GM18873 (cell line): ENCODE data around the gene PPP1CA.

Experiments used
- ATAC-seq: cut with Tn5 transposase; IDR thresholded peaks from one replicate; pipeline ENCODE4 v1.9.1; 2021; ENCODE audit warnings: mild to moderate bottlenecking, moderate library complexity, moderate number of reproducible peaks; ENCODE audit not compliant: unreplicated experiment, low FRiP score

The PPP1CA gene

DNA sequence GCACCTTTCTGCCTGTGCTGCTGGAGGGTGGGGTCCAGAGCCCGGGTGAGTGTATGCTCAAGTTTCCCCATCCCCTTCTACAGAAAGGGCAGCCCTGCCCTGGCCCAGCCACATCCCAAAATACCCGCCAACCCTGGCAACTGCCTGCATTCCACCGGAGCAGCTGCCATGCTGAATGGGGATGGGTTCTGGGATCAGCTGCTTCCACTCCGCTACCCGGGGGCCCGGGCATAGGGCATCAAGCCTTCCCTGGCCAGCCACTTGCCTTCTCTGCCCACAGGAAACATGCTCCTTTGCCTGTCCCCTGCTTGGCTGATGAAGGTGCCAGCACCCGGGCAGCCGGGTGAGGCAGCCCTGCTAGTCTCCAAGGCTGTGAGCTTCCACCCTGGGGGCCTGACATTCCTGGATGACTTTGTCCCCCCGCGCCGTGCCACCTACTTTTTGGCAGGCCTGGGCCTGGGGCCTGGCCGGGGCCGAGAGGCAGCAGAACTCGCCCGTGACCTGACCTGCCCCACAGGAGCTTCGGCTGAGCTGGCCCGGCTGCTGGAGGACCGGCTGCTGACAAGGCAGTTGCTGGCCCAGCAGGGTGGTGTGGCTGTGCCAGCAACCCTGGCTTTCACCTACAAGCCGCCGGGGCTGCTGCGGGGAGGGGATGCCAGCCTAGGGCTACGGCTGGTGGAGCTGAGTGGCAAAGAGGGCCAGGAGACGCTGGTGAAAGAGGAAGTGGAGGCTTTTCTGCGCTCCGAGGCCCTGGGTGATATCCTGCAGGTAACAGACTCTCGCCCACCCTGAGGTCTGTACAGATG is 17.0 kb upstream of the PPP1CA start:
- ATAC-seq: no peak

DNA sequence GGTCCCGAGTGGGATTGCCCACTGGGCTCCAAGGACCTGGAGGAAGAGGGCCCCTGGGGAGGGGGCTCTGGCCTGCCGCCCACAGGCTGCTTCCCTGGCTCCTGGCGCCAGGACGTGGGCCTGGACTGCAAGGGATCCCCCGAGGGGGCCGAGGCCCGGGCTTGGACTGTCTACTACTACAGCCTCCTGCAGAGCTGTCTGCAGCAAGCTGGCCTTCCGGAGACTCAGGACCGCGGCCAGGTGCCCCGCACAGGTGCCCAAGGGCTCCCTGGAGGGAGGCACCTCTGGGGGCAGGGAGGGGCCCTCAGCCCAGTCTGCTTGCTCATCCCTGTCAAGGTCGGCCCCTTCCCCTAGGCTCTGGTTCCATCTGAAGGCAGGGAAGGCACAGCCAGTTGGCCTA is 15.8 kb upstream of the PPP1CA start:
- no peak for ATAC-seq

DNA sequence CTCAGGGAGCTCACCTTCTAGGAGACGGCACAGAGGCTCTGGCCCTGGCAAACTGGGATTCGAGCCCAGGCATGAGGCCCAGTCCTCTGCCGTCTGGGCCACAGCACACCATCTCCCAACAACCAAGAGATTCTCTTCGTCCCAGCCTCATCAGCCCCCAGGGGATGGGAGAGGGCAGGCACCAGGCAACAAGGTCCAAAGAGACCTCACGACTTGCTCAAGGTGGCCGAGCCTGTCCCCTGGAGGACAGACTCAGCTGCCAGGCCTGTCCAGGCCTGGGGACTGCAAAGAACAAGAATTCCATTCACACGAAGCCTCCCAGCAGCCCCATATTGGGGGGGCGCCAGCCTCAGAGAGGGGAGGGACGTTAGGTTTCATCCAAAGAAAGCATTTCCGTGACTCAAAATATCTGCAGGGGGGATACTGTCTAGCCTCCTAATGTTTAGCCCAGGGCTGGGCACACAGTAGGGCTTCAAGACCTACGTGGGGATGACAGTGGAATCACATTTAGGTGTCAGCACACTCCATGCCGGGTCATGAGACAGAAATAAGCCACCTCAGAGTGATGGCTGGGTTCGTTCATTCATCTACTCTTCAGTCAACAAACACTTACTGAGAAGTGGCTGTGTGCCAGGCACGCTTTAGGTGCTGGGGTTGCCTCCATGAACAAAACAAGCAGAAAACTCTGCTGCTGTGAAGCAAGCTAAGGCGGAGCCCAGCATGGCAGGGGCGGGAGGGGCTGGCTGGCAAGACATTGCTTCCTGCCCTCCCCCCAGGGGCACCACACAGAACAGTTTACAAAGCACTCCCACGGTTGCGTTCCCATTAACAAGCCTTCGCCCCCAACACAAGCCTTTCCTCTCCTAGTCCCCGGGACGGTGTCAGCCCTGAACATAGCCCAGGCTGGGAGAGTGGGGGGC is 15.0 kb upstream of the PPP1CA start:
- no peak for ATAC-seq

DNA sequence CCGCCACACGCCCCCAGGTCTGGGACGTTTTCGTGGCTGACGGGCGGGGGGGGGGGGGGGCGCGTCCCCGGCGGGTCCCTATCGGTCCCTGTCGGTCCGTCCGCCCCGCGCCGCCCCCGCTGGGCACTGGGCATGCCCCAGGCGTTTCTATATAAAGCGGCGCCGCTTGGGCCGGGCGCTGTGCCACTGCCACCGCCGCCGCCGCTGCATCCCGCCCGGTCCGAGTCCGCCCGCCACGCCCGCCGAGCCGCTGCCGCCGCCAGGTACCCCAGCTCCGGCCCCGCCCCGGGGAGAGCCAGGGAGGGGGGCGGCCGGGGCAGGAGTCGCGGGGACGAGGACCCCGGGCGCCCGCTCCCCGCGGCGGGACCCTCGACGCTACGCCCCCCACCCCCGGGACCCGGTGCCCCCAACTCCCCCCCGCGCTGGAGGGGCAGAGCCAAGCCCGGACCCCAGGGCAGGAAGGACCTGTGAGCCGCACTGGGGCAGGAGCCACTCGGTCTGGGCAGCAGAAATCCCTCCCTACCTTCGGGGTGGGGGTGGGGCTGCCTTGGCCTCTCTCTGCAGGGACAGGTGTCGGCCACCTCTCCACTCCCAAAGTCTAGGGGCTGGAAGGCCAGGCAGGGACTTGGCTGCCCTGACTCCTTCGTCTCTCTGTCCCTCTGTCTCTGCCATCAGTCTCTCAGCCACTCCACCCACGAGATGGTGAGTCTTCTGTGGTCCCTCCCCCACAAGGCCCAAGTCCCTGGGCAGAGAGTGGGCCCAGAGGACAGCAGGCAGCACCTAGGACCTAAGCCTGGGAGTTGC is 14.0 kb upstream of the PPP1CA start, which contains the start of gene CARNS1:
CARNS1 (plus strand) TSS at position 178 of the 804 bp plus-strand sequence; CDS start at position 700, 522 bp downstream.
- no peak for ATAC-seq

DNA sequence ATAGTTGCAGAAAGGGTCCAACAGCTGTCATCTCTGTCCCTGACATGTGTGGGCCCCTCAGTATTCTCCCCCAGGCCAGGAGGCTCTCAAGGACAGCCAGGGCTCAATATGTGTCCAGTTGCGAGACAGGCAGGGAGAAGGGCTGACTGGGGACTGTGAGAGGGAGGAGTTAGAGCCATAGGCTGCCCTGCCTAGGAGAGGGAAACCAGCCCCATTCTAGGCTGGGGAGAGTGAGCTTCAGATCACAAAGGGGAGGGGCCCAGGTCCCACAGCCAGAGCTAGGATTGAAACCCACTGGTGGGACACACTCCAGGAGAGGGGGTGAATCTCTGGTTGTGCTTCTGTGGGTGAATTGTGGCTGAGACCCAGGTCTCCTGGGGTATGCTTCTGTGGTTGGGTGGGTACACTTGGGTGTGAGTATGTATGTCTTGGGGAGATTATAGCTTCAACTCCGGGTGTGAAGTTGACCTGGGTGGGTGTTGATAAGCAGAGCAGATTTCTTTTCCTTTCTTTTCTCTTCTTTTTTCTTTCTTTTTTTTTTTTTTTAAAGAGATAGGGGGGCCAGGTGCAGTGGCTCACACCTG is 11.7 kb upstream of the PPP1CA start:
- ATAC-seq: no peak

DNA sequence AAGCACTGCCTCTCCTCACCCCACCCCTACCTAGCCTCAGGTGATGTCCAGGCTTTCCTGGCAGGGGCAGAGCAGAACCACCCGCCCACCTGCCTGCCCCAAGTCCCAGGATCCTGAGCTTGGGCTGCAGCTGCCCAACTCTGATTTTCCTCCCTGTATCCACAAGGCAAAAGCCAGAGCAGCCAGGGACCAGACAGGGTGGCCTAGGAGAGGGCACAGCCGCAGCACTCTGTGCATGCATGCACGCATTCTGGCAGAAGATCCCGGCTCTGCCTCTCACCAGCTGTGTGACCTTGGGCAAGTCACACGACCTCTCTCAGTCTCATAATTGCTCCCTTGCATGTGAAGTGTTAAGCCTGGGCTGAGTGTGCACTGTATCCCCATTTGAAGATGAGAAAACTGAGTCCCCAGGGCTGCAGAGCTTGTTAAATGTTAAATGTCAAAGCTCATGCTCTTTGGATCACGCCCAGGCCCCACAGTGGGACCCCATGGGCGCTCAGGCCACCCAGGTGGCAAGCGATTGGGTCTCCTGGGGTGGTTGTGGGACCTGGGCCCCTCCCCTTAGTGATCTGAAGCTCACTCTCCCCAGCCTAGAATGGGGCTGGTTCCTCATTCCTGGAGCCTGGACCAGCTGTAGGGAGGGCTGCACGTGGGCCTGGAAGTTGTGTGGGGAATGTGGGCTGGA is 11.0 kb upstream of the PPP1CA start:
- ATAC-seq: no peak

DNA sequence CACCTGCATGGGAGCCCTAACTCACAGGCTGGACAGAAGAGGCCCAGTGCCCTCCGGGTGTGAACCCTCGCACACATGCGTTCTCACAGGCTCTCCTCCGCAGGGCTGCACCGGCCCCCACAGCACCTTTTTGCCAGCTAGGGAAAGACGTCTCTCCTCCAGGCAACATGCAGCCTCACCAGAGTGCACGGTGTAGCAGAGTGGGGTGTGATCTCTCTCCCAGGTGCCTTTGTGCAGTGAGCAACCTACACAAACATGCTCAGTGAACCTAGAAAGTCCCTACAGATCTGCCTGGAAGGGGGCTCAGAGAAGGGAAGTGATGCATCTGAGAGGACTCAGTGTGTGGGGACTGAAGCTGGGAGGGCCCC is 10.1 kb upstream of the PPP1CA start:
- no peak for ATAC-seq

DNA sequence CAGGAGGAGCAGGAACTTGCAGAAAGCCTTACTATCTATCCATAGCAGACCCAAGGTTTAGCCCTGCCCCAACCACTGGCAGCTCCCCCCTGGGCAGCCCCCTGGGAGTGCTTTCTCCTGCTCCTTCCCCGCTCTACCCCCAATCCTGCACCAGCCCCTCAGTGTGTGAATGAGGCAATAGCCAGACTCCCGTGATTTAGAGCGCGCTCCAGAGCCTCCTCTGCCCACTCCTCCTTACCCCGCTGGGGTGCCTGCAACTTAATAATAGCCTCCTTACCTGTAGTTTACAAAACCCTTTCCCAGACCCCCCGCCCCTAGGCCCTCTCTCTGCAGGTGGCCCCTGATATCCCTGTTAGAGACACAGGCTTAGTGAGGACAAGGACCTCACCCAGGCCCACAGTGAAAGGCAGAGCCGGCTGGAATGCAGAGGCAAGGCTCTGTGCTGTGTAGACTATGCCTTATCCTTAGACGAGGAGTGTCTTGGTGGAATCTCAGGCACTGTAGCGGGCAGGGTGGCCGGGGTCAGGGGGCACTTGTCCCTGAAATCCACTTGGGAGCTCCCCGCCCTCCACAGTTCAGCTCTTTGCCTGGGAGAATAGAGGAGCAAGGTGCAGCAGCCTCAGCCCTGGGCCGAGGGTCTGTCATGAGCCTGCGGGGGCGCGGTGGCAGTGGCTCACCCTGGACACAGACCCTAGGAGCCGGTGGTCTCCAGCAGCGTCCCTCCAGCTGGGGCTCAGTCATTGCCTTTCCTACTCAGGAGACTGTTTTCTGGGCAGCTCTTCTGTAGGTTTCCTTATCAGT is 9.5 kb upstream of the PPP1CA start:
- no peak for ATAC-seq

DNA sequence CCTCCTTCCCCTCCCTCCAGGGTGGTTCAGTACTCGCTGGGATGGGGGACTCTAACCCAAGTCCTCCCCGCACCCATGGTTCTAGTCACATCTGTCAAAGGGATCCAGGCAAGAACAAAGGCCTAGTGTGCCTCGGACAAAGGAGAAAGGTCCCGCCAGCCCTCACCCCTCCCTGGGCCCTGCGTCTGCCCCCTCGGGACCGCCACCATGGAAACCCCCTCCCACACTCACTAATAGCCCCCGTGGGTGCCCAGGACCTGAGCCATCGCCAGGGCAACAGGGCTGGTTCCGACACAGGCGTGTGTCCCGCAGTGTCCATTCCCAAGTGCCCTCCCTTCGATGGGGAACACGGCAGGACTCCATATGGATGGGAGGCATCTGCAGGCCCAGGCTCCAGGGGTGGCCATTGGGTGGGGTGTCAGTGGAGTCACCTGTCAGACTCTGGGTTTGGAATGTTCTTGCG is 8.7 kb upstream of the PPP1CA start:
- no peak for ATAC-seq

DNA sequence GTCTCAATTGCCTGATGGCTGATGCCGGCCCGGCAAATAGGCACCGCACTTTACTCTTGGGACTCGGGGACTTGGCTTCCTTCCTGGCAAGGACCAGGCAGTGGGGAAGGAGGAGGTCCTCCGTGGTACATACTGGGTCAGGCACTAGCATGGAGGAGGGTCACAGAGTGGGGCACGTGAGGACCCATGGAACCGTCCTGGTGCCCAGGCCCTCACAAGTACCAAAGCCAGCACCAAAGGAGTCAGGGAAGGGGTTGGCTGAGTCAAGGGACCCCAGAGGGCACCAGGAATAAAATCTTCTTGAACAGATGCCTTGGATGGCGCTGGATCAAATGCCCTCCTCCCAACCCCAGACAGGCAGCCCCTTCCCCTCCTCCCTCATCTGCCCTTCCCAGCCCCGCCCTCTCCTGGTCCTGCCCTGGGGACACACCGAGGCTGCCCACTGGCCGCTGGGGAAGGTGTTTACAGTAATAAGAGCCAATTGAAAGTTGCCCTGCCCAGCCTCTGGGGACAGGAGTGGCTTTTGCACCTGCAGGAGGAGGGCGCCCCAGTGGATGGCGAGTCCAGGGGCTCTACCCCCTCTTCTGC is 8.2 kb upstream of the PPP1CA start:
- no peak for ATAC-seq

DNA sequence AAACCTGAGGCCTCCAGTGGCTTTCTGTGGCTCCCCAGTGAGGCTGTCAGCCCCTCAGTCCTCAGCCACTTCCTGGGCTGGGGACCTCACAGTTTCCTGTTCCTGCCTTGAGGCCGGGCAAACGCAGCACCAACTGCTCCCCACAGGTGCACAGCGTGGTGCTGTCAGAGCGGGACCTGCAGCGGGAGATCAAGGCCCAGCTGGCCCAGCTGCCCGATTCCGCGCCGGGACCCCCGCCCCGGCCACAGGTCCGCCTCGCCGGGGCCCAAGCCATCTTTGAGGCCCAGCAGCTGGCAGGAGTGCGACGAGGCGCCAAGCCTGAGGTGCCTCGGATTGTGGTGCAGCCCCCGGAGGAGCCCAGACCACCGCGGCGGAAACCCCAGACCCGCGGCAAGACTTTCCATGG is 7.6 kb upstream of the PPP1CA start:
- ATAC-seq: peak; percentile 42

DNA sequence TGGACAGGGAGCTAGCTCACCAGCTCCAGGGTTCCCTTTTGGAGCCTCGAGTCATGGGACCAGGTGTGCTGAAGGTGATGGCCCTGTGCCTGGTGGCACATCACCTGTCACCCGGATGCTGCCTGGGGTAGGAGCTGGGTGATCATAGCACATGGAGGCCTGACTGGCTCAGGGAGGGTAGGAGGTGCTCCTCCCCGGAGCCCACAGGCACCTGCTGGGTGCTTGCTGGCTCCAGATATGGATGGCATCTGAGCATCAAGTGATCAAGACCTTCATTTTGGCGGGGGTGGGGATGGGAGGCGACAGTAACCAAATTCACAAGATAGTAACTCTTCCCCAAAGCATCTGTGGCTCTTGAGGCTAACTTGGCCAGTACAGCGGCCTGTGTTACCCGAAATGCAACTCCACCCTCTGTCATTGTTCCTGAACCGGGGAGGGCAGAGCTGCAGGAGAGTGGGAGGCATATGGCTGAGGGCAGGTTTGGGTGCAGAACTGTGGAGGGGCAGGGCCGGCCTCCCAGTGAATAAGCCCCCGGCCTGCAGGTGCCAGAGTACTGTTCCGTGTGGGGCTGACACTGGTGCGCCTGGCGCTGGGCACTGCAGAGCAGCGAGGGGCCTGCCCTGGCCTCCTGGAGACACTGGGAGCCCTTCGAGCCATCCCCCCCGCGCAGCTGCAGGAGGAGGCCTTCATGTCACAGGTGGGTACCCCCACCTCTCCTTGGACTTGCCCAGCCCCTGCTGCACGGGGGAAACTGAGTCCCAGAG is 7.0 kb upstream of the PPP1CA start:
- ATAC-seq: peak; percentile 12

DNA sequence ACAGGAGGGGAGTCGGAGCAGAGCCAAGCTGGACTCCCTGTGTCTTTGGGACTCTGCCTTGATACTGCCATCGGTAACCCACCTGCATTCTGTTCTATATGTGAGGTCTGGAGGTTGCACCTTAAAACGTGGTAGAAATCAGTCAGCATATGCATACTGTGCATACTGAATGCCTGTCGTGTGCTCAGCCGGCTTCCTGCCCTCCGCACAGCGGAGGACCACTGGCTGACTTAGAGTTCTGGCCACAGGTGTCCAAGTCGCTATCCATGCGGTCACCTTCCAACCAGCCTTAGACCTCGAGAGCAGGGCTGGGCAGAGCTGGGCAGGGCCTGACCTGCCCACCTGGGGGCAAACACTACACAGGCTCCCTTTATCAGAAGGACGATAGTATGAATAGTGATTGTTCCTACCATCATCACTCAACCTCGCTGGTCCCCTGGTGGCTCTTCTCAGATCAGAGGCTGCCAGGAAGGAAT is 6.1 kb upstream of the PPP1CA start:
- no peak for ATAC-seq

DNA sequence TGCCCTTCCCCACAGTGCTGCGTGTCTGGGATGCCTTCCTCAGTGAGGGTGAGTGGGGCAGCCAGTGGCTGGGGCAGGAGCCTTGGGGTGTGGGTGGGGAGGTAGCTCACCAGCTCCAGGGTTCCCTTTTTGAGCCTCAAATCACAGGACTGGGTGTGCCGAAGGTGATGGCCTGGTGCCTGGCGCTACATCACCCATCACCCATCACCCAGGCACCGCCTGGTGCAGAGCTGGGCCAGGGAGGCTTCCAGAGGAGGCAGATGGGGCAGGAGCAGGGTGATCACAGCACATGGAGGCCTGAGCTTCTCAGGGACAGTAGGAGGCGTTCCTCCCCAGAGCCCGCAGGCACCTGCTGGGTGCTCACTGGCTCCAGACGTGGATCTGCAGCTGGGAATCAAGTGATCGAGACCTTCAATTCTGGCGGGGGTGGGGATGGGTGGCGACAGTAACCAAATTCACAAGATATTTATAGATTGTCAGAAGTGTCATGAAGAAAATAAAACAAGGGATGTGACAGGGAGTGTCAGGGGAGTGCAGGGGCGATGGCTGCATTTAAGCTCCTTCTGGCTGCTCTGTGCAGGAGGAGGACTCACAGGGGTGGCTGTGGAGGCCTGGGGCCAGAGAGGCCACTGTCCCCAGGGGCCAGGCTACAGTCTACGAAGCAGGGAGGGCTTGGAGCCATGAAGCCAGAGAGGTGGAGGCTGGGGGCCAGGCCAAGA is 5.5 kb upstream of the PPP1CA start:
- ATAC-seq: no peak

DNA sequence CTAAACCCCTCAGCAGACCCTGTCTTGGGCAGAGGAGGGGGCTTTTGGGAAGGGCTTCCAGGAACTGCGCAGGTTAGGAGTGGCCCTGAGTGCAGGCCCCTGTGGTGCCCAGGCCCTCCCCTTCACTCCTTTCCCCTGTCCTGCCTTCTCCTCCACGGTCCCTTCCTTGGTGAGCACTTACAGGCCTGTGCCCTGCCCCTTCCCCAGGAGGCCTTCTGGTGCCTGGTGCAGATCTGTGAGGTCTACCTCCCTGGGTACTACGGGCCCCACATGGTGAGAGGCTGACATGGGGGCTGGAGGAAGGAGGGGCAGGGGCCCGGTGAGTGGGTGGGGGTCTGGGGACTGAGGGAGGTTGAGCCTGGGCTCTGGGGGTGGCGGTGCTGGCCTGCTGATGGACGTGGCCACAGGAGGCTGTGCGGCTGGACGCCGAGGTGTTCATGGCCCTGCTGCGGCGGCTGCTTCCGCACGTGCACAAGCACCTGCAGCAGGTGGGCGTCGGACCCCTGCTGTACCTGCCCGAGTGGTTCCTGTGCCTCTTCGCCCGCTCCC is 4.8 kb upstream of the PPP1CA start:
- ATAC-seq: no peak

DNA sequence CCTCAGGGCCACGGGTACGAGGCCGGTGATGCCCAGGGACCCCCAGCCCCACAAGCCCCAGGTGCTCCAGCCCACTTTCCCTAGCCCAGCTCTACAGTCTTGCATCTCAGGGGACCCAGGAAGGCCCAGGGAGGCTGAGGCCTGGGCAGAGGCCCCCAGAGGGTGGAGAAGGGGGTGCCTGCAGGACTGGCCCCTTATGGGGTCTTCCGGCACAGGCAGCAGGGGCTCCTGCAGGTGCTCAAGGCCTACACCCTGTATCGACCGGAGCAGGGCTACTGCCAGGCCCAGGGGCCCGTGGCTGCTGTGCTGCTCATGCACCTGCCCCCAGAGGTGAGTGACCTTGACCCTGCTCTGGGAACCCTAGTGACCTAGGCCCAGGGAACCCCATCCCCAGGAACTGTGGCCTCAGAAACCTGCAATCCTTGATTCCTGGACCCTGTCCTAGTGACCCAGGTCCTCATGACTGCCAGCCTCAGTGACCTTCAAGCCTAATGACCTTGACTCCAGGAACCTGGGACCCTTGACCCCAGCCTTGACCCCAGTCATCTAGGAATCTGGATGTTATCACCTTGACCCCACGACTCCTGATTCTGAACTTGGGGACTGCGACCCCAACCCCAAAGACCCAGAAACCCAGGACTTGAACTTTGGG is 4.2 kb upstream of the PPP1CA start:
- no peak for ATAC-seq
